Mesenchymal stem cell (in vitro differentiated cells and primary cell): ENCODE measurements around the gene ASPRV1.
A peak's percentile ranks its signal among the peaks of the same experiment; 100 is the strongest.

Source experiments
- DNase-seq: peaks from one replicate; pipeline ENCODE4 v3.0.0-alpha.2; 2013
- H2AFZ ChIP-seq: one replicate; pipeline ENCODE4 v1.6.1; 2013; ENCODE audit warnings: low read depth, mild to moderate bottlenecking, control low read depth, inconsistent platforms, low read length, moderate library complexity
- H2AK5ac ChIP-seq: 2 replicates; pipeline ENCODE4 v1.6.1; 2013; ENCODE audit warnings: low read length, moderate library complexity, mild to moderate bottlenecking, inconsistent platforms; ENCODE audit not compliant: severe bottlenecking
- H2BK120ac ChIP-seq: one replicate; pipeline ENCODE4 v1.6.1; 2013; ENCODE audit warnings: low read depth, mild to moderate bottlenecking, inconsistent platforms, low read length, moderate library complexity
- H2BK12ac ChIP-seq, 2 experiments: one replicate each; pipeline ENCODE4 v1.6.1; 2013; ENCODE audit warnings: inconsistent platforms in 2 of 2, low read length in 2 of 2, mild to moderate bottlenecking in 2 of 2, moderate library complexity in 2 of 2, control low read depth in 1 of 2
- H2BK15ac ChIP-seq: one replicate; pipeline ENCODE4 v1.6.1; 2013; ENCODE audit warnings: mild to moderate bottlenecking, low read depth, inconsistent platforms; ENCODE audit not compliant: poor library complexity, severe bottlenecking
- H2BK5ac ChIP-seq: 2 replicates; pipeline ENCODE4 v1.6.1; 2013; ENCODE audit warnings: low read depth, mild to moderate bottlenecking, low read length, control low read depth, inconsistent platforms; ENCODE audit not compliant: poor library complexity, severe bottlenecking
- H3K14ac ChIP-seq, 2 experiments: one replicate each; pipeline ENCODE4 v1.6.1; 2013; ENCODE audit warnings: inconsistent platforms in 2 of 2, low read length in 2 of 2, control low read depth in 1 of 2, mild to moderate bottlenecking in 1 of 2, moderate library complexity in 1 of 2
- H3K18ac ChIP-seq, 2 experiments: one replicate each; pipeline ENCODE4 v1.6.1; 2013; ENCODE audit warnings: inconsistent platforms in 2 of 2, low read length in 2 of 2, control low read depth in 1 of 2, low read depth in 1 of 2, mild to moderate bottlenecking in 1 of 2
- H3K23ac ChIP-seq, 2 experiments: one replicate each; pipeline ENCODE4 v1.6.1; 2013; ENCODE audit warnings: inconsistent platforms in 2 of 2, low read length in 2 of 2, mild to moderate bottlenecking in 2 of 2, moderate library complexity in 2 of 2, control low read depth in 1 of 2
- H3K27ac ChIP-seq: 2 replicates; pipeline ENCODE4 v1.5.1; 2013; ENCODE audit warnings: mild to moderate bottlenecking, moderate library complexity, low read length, control low read depth, inconsistent platforms; ENCODE audit not compliant: poor library complexity, severe bottlenecking
- H3K27me3 ChIP-seq, 2 experiments: 2 replicates each; pipeline versions ENCODE4 v1.6.1 to v1.7.0; 2013; ENCODE audit warnings: low read length in 2 of 2, mild to moderate bottlenecking in 2 of 2, moderate library complexity in 2 of 2, control low read depth in 1 of 2, inconsistent platforms in 1 of 2; ENCODE audit not compliant: control insufficient read depth in 1 of 2, insufficient read depth in 1 of 2
- H3K36me3 ChIP-seq, 2 experiments: 2 replicates each; pipeline versions ENCODE4 v1.6.1 to v1.7.0; 2013; ENCODE audit warnings: low read length in 2 of 2, control low read depth in 1 of 2, inconsistent platforms in 1 of 2, low read depth in 1 of 2, mild to moderate bottlenecking in 1 of 2; ENCODE audit not compliant: insufficient read depth in 2 of 2, control insufficient read depth in 1 of 2
- H3K4ac ChIP-seq, 2 experiments: one replicate each; pipeline ENCODE4 v1.6.1; 2013; ENCODE audit warnings: inconsistent platforms in 2 of 2, low read length in 2 of 2, mild to moderate bottlenecking in 2 of 2, moderate library complexity in 2 of 2, control low read depth in 1 of 2, low read depth in 1 of 2
- H3K4me1 ChIP-seq: 2 replicates; pipeline ENCODE4 v1.6.1; 2013; ENCODE audit warnings: low read depth, low read length, control low read depth; ENCODE audit not compliant: control insufficient read depth, insufficient read depth
- H3K4me2 ChIP-seq: 2 replicates; pipeline ENCODE4 v1.6.1; 2013; ENCODE audit warnings: low read length, mild to moderate bottlenecking, inconsistent platforms; ENCODE audit not compliant: poor library complexity, severe bottlenecking
- H3K4me3 ChIP-seq, 2 experiments: 2 replicates each; pipeline versions ENCODE4 v1.5.1 to v1.7.0; 2013; ENCODE audit warnings: low read length in 2 of 2, mild to moderate bottlenecking in 2 of 2, control low read depth in 1 of 2, low read depth in 1 of 2; ENCODE audit not compliant: insufficient read depth in 1 of 2
- H3K79me1 ChIP-seq: replicated peaks from 2 replicates; pipeline ENCODE4 v1.6.1; 2013; ENCODE audit warnings: mild to moderate bottlenecking, control low read depth, low read length, inconsistent platforms; ENCODE audit not compliant: poor library complexity, severe bottlenecking
- H3K9ac ChIP-seq: 2 replicates; pipeline ENCODE4 v1.7.0; 2013; ENCODE audit warnings: mild to moderate bottlenecking, low read length, moderate library complexity
- H3K9me3 ChIP-seq: 2 replicates; pipeline ENCODE4 v1.7.0; 2013; ENCODE audit warnings: mild to moderate bottlenecking, low read length; ENCODE audit not compliant: control insufficient read depth
- H4K8ac ChIP-seq: one replicate; pipeline ENCODE4 v1.6.1; 2013; ENCODE audit warnings: inconsistent platforms, mild to moderate bottlenecking, low read length, moderate library complexity
- H4K91ac ChIP-seq: one replicate; pipeline ENCODE4 v1.6.1; 2013; ENCODE audit warnings: mild to moderate bottlenecking, low read length, inconsistent platforms
- WGBS: methylation state at CpG from one replicate; pipeline ENCODE4 v1.1.7; 2013; ENCODE audit warnings: mixed read lengths; 5-methylcytosine and 5-hydroxymethylcytosine counted together

ASPRV1 gene

DNA sequence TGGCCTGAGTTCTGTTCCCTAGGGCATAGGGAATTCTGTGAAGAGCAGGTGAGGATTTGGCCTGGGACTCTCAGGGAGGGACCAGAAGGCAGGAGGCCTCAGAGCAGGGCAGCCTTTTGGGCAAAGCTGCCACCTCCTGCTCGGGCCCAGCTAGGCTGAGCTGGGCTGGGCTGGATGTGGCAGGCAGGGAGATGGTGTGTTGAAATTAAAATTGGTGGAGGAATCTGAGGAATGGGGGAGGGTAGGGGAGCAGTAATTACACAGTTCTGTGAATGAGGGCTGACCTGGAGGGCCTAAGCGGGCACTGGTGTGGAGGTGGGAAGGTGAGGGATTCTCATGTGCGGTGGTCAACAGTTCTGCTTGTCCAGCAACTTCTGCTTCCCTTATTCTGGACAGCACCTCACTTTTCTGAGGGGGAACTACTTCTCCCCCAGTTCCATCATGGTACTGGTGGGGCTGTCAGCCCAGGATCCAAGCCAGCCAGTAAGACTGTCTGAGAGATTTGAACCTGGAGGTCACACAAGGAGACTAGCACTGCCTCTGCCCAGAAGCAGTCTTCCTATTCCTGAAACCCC, 22.0 kb upstream of the ASPRV1 start:
- Histone ChIP-seq H2BK12ac (no peak overlapping the region), H3K18ac (no peak overlapping the region), H3K9me3 (no peaks in the 10 kb centered on the region), H3K27me3 (no peaks in the 10 kb centered on the region), H3K4me1 (no peaks in the 10 kb centered on the region), H3K9ac (no peak overlapping the region), H3K4me2 (no peak overlapping the region), H2AK5ac (no peak overlapping the region), H3K4me3 (no peak overlapping the region), H2BK15ac (no peak overlapping the region), H2AFZ (no peak overlapping the region), H3K14ac (no peak overlapping the region), H3K23ac (no peak overlapping the region), H3K36me3 (no peaks in the 10 kb centered on the region), H3K27ac (no peak overlapping the region), H2BK120ac (no peak overlapping the region), H3K4ac (no peak overlapping the region), H4K91ac (no peak overlapping the region), H4K8ac (no peak overlapping the region), H3K79me1 (no peaks in the 10 kb centered on the region), H2BK5ac (no peak overlapping the region)
- WGBS: 96% methylated on average over 3 of the region's 3 CpGs
- DNase-seq: no peak

DNA sequence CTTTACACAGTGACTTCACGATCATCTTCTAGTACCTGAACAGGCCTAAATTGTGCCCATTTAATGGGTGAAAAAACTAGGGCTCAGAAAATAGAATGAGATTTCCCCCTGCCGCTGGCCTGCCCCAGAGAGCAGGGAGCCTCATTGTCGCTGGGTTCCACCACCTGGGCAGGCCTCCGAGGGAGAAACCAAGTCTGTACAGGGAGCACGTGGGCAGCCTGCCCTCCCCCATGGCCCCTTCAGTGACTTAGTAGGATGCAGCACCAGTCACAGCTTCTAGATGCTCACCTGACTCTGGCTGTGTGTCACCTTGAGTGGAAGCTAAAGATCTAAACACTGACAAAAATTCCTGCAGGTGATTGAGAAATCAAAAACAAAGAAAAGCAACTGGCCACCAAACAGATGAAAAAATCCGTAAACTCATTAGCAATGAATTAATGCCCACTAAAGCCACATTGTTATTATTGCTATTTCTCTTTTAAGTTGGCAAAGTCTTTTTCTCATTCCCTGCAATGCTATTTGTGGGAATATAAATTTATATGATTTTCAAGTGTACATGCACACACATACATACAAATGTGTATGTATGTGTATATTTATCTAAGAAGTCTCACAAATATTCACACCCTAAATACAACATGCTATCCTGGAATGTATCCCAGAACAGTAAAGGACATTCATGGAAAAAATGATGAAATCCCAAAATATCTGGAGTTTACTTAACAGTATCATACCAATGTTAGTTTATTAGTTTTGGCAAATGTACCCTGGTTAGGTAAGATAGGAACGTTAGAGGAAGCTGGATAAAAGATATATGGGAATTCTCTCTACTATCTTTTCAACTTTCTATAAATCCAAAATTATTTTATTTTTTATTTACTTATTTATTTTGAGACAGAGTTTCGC, 18.7 kb upstream of the ASPRV1 start:
- Histone ChIP-seq H3K4ac (no peak overlapping the region), H2AK5ac (no peak overlapping the region), H3K36me3 (no peaks in the 10 kb centered on the region), H3K27me3 (no peaks in the 10 kb centered on the region), H3K4me1 (no peaks in the 10 kb centered on the region), H3K4me2 (no peak overlapping the region), H3K27ac (no peak overlapping the region), H3K23ac (no peak overlapping the region), H2BK15ac (no peak overlapping the region), H4K8ac (no peak overlapping the region), H3K79me1 (no peaks in the 10 kb centered on the region), H2BK5ac (no peak overlapping the region), H2AFZ (no peak overlapping the region), H3K4me3 (no peak overlapping the region), H2BK12ac (peak overlapping the region in 1 of 2 experiments; percentile 12), H4K91ac (no peak overlapping the region), H3K9ac (no peak overlapping the region), H3K14ac (no peak overlapping the region), H3K9me3 (no peaks in the 10 kb centered on the region), H3K18ac (no peak overlapping the region), H2BK120ac (no peak overlapping the region)
- WGBS: 83% methylated on average over 5 of the region's 8 CpGs
- DNase-seq: no peak

DNA sequence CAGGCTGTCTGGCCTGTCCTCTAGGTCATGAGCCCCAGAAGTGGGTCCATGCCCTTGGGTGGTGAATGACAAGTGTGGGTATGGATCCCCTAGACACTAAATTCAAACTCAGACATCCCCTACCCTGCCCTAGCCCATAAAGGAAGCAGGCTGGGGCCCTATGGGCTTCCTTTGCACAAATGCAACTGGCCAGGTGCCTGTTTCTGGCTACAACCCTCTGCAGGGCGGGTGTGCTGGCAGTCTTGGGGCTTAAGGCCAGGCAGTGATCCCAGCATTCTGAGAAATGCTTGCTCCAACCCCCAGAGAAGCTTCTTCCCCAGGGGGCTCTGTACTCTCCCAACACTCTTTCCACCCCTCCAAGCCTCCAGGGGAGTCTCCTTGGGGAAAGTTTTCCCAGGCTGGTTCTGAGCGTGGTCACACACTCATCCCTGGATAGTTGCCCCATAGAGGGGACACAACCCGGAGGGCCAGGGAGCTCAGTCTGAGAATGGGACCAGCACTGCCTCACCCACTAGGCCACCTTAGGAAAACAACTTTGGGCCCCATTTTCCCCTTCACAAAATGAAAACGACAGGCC, 16.6 kb upstream of the ASPRV1 start:
- Histone ChIP-seq H3K79me1 (no peaks in the 10 kb centered on the region), H2BK15ac (no peak overlapping the region), H3K4me3 (no peak overlapping the region), H4K8ac (no peak overlapping the region), H4K91ac (no peak overlapping the region), H3K27ac (no peak overlapping the region), H3K9ac (no peak overlapping the region), H3K4ac (no peak overlapping the region), H2AK5ac (no peak overlapping the region), H3K4me2 (no peak overlapping the region), H3K36me3 (no peaks in the 10 kb centered on the region), H3K14ac (no peak overlapping the region), H3K27me3 (no peaks in the 10 kb centered on the region), H3K4me1 (no peaks in the 10 kb centered on the region), H2BK5ac (no peak overlapping the region), H3K23ac (no peak overlapping the region), H2AFZ (no peak overlapping the region), H3K9me3 (no peaks in the 10 kb centered on the region), H2BK12ac (no peak overlapping the region), H2BK120ac (no peak overlapping the region), H3K18ac (no peak overlapping the region)
- WGBS: 83% methylated on average over 4 of the region's 4 CpGs
- DNase-seq: no peak

DNA sequence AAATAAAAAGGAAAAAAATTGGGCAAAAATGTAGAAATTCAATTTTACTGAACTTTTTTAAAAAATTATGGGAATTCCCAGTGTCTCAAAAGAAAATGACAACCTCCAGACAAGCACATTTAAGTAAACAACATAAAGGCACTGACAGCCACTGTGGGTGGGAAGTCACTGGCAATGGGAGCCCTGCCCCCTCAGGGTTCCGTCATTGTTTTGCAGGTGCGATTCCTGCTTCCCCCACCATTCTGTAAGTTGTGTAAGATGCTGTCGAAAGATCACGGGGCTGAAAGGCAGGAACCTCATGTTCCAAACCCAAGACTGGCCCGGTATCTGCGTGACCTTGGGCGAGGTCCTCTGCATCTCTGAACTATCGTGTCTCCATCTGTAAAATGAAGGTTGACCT, 15.8 kb upstream of the ASPRV1 start:
- H3K23ac ChIP-seq: no peak overlapping the region
- WGBS: 97% methylated on average over 8 of the region's 8 CpGs

More for the DNA sequence above, 15.8 kb upstream of the ASPRV1 start:
- no peaks in the 10 kb centered on the region for H3K9me3 ChIP-seq
- H3K4ac ChIP-seq: no peak overlapping the region
- H3K4me3 ChIP-seq: no peak overlapping the region
- no peak overlapping the region for H3K18ac ChIP-seq
- H2BK5ac ChIP-seq: no peak overlapping the region
- H2AFZ ChIP-seq: no peak overlapping the region
- no peak overlapping the region for H4K91ac ChIP-seq
- H4K8ac ChIP-seq: no peak overlapping the region
- no peak overlapping the region for H2BK120ac ChIP-seq
- no peaks in the 10 kb centered on the region for H3K36me3 ChIP-seq
- H2AK5ac ChIP-seq: no peak overlapping the region
- H3K4me1 ChIP-seq: no peaks in the 10 kb centered on the region
- DNase-seq: no peak
- H2BK15ac ChIP-seq: no peak overlapping the region
- no peak overlapping the region for H3K27ac ChIP-seq
- no peaks in the 10 kb centered on the region for H3K27me3 ChIP-seq
- H3K4me2 ChIP-seq: no peak overlapping the region
- no peak overlapping the region for H2BK12ac ChIP-seq
- no peak overlapping the region for H3K14ac ChIP-seq
- H3K79me1 ChIP-seq: no peaks in the 10 kb centered on the region
- H3K9ac ChIP-seq: no peak overlapping the region
